HG02798 (cell line): ENCODE measurements around the gene HAUS3.

Experiments used
- ATAC-seq: cut with Tn5 transposase; IDR thresholded peaks from one replicate; pipeline ENCODE4 v1.9.1; 2021; ENCODE audit warnings: mild to moderate bottlenecking; ENCODE audit not compliant: unreplicated experiment, poor library complexity

HAUS3 gene

GRCh38 chr4:2241410-2242353, at the start of gene HAUS3, which contains the start of gene POLN:
Gene HAUS3, minus strand, starts transcription at chr4:2242121. Its CDS starts 1,175 bp downstream, at chr4:2240946.
Gene POLN, minus strand, starts transcription at chr4:2242121. Its CDS starts 12,890 bp downstream, at chr4:2229231.
- peak; percentile 94 for ATAC-seq

GRCh38 chr4:2290974-2291704, 49.2 kb upstream of the HAUS3 start:
- ATAC-seq: no peak

- ATAC-seq: no peak
These were observed 48.6 kb upstream of the HAUS3 start for GRCh38 chr4:2290488-2290887.

GRCh38 chr4:2289955-2290333, 48.0 kb upstream of the HAUS3 start:
- no peak for ATAC-seq

GRCh38 chr4:2289311-2289954, 47.5 kb upstream of the HAUS3 start:
- ATAC-seq: no peak

- no peak for ATAC-seq
These were observed 46.2 kb upstream of the HAUS3 start for GRCh38 chr4:2288051-2288541.

GRCh38 chr4:2287594-2287915, 45.6 kb upstream of the HAUS3 start:
- ATAC-seq: no peak

- no peak for ATAC-seq
These were observed 45.1 kb upstream of the HAUS3 start for GRCh38 chr4:2286904-2287593.

- no peak for ATAC-seq
These were observed 43.9 kb upstream of the HAUS3 start for GRCh38 chr4:2285613-2286381.

- ATAC-seq: no peak
These were observed 43.2 kb upstream of the HAUS3 start for GRCh38 chr4:2284934-2285612.

- ATAC-seq: no peak
These were observed 42.4 kb upstream of the HAUS3 start for GRCh38 chr4:2284161-2284933.

- no peak for ATAC-seq
These were observed 41.3 kb upstream of the HAUS3 start for GRCh38 chr4:2283199-2283711.

- ATAC-seq: no peak
These were observed 39.8 kb upstream of the HAUS3 start for GRCh38 chr4:2281575-2282343.

- no peak for ATAC-seq
These were observed 38.8 kb upstream of the HAUS3 start for GRCh38 chr4:2280531-2281300.

- no peak for ATAC-seq
These were observed 36.0 kb upstream of the HAUS3 start for GRCh38 chr4:2277956-2278355.

- no peak for ATAC-seq
These were observed 34.8 kb upstream of the HAUS3 start for GRCh38 chr4:2276581-2277325.
